Muscle of back (tissue), 11 donors: ENCODE measurements around the gene ARHGAP25. TPM values are rescaled to one million over a fixed set of nuclear protein-coding genes. Genes with fewer than 3 reads are reported as not detected.

Source experiments
- DNase-seq, 3 donors: peaks; one replicate each; pipeline versions ENCODE4 v3.0.0 to v3.0.0-alpha.2; 2013
- polyA plus RNA-seq, 10 donors: library from polyadenylated mRNA; unstranded; fragments of 120-200 nt; gene quantifications; one replicate each; pipeline ENCODE4 v1.2.1, GENCODE V29; 2013; ENCODE audit not compliant: insufficient read length in 10 of 10

ARHGAP25 gene
- polyA plus RNA-seq, 10 donors, result 3.0 to 7.2 (median 4.2) TPM

DNA sequence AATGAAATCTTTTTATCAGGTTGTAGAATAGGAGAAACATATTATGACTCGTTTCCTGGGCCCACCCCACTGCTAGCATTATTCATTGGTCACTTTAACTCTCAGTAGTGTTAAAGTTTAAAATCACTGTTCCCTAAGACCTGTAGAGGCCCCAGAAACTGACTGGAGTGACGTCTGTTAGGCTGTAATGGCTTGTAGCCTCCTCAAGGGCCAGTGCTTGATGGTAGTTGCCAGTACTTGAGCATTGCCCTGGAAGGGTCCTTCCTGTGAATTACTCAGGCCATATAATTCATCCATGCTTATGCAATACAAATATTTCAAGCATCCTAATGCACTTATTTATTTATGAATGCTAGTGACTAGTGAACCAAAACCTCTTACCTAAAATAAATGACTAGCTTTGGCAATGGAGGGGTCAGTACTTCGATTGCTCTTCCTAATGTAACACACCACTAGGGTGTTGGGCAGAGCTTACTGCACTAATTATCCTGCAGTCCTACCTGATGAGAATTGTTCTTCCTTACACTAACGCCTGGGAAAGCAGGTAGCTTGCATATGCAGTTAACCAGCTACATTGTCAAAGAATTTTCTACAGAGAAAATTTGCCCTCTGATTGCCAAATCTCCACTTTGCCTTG, 31.2 kb downstream of the ARHGAP25 start:
- no peak for DNase-seq

GRCh38 chr2:68766376-68766845, 31.8 kb downstream of the ARHGAP25 start:
- peak in 1 of 3 donors; percentile 41 for DNase-seq

GRCh38 chr2:68767031-68767961, 32.7 kb downstream of the ARHGAP25 start:
- DNase-seq, result no peak

- DNase-seq, result no peak
These were observed 33.4 kb downstream of the ARHGAP25 start for GRCh38 chr2:68767996-68768395.

GRCh38 chr2:68768461-68768860, 33.9 kb downstream of the ARHGAP25 start:
- DNase-seq, result no peak

DNA sequence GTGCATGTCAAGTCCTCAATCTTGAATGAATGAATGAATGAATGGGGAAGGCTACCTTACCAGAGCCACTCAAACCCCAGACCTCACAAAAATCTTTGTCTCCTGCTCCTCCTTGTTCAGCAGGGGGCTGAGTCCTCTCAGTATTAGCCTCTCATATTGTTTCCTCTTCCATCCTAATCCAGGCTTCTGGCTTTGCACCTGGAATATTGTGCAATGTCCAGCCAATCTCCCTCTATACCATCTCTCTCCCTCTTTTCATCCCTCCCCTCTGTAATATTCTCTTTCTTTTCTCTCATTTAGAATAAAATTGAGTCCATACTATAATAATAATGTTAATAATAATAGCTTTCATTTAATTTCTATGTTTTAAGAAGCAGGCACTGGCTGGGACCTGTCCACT, 34.3 kb downstream of the ARHGAP25 start:
- no peak for DNase-seq

- DNase-seq, result no peak
These were observed 35.1 kb downstream of the ARHGAP25 start for GRCh38 chr2:68769586-68770270.

DNA sequence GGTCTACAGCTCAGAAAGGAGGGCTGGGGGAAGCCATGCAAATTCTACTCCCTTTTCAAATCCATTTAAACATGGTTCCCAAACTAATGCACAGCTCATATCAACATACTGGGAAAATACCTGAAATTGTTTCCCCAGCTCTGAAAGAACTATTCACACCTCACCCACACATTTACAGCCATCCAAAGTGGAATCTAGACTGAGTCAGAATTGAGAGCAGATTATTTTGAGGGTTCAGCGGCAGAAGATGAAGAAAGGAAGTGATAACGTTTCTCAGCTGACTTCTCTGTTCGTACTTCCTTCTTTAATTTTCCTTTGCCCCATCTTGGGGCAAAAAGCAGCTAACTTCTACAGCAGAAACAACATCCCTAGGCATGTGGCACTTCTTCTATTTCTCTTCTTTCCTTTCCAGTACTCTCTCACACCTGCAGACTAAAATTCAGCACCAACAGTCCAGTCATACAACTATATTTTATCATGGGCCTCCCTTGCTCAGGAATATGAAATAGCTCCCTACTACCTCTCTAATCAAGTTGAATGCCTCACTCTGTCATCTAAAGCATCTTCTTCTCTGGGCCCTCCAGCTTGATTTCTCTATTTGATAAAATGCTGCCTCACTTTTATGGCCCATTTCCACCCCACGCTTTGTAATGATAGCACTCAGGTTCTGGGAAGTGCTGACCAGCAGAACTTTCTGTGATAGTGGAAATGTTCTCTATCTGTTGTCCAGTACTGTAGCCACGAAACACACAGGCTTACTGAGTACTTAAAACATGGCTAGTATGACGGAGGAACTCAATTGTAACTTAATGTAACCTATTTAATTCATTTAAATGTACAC, 35.9 kb downstream of the ARHGAP25 start:
- DNase-seq, result no peak

- DNase-seq, result peak in 1 of 3 donors; percentile 29
These were observed 36.7 kb downstream of the ARHGAP25 start for GRCh38 chr2:68771211-68771751.

DNA sequence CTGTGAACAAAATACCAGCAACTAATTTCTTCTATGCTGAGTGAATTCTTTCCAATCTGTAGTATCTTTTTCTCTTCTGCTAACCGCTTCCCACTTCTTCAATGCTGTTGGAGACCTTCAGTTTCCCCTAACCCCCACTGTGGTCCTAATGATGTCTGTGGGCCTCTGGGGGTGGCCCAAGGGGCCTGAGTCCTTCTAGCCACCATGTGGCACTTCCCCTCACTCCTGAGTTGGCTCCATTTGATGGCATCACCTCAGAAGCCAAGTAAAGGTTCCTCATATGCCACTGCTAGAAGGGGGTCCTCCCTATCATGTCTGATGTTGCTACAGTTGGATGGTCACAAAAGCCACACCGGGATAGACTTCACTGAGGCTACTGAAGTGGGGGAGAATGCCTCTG, 37.5 kb downstream of the ARHGAP25 start:
- no peak for DNase-seq

DNA sequence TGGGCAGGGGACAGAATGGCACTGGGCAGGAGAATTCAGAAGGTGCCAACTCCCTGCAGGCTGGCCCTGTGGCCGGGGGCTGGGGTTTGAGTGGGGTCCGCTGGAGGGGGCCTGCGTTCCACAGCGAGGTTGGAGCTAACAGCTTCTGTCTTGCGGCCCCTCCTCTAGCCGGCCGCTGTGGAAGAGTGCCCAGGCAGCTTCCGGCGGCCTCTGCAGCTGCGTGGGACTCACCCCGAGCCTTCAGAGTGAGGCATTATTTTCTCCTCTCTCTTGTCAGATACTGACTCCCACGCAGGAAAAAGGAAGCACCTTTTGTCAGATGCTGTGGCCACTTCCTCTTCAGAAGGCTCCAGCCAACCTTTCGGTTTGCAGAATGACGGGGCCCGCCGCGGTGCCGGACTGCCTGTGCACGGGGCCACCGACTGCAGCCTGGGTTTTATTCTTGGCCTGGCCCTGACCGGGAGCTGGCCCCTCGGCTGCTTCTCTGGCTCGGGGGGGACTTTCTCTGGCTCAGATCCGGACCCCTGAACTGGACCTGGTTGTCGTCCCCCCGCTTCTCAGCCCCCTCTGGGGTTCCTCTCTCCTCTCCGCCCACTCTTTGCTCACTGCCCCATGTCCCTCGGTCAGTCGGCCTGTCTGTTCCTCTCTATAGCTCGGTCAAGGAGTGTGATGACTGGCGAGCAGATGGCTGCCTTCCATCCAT, 40.1 kb downstream of the ARHGAP25 start:
- DNase-seq, result peak; percentile 20 to 85 (median 57)

DNA sequence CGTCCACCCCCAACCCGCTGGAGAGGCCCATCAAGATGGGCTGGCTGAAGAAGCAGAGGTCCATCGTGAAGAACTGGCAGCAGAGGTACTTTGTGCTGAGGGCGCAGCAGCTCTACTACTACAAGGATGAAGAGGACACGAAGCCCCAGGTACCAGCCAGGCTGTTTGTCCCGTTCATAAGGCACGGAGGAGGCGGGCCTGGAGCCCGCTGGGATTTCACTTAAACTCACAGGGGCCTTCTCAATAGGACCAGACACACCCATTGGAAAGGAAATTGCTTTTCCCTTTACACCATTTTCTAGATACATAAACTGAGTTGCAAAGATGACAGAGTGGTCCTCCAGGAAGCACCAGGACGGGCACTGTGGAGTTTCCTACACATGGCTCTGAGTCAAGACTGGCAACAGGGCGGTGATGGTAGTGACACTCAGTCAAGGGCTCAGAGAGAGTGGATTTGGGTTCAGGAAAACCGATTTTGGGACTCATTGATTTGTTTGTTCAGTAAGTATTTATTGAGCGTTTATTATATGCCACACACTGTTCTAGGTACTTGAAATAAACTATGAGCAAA, 40.7 kb downstream of the ARHGAP25 start:
- no peak for DNase-seq

GRCh38 chr2:68776124-68776523, 41.5 kb downstream of the ARHGAP25 start:
- DNase-seq, result no peak

GRCh38 chr2:68779595-68779994, 45.0 kb downstream of the ARHGAP25 start:
- DNase-seq, result no peak

DNA sequence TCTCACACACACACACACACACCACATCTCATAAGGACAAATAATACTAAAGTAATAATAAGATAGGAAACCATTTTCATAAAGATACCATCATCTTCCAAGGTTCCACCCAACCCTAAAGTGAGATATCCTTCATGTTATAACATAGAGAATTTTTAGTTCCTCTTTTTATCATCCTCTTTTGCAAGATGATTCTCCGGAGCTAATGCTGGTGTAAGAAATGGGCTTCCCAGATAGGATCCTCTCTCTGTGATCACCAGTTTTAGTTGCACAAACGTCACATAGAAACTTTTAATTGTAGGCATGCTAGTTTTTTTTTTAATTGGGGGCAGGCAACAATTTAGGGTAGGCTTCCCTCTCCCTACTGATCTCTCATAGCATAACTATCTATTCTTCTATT, 49.6 kb downstream of the ARHGAP25 start:
- no peak for DNase-seq

GRCh38 chr2:68784915-68785314, 50.3 kb downstream of the ARHGAP25 start:
- no peak for DNase-seq

DNA sequence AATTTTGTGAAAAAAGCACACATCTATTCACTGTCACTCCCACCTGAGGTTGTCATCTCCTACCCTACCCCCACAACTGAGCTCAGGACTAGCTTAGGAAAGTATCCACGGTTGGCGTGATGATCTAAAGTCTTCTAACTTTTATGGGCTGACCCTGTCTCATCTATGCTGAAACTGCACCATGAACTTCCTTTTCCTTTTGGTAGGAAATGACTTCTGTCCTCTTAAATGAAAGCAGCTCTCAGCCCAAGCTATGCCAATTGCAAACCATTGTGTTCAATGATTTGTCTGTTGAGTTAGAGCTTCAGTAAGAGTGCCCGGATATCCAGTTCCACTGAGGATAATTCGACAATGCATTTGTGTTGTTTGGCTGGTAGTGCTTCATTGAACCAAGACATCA, 52.7 kb downstream of the ARHGAP25 start:
- DNase-seq, result no peak

DNA sequence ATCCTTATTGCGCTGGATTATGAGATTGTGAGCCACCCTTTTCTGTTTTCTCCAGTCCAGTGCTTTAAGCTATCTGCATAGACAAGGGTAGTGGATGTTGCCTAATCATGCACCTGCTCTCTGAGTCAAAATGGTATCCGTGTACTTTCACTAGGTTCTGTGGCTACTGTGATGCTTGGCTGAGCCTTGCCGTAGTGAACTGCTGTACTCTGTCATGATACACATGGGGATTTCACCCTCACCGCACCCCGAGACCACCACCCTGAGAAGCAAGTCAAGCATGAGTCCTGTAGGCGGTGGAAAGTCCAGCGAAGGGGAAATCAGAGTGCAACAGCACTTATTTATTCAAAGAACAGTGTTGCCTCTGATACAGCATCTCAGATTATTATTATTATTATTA, 55.0 kb downstream of the ARHGAP25 start:
- DNase-seq, result no peak

- DNase-seq, result no peak
These were observed 56.0 kb downstream of the ARHGAP25 start for GRCh38 chr2:68790600-68790999.

- DNase-seq, result no peak
These were observed 57.3 kb downstream of the ARHGAP25 start for GRCh38 chr2:68791914-68792313.
